Esophagus squamous epithelium (tissue), 5 donors: Measurements from ENCODE around the gene SH2D2A. TPM values are rescaled to one million over a fixed set of nuclear protein-coding genes. Genes with fewer than 3 reads are reported as not detected.

Experiments used
- DNase-seq: peaks from one replicate; lab custom pipeline; 2025; lab: John Stamatoyannopoulos, UW
- H3K27ac ChIP-seq, 4 donors: fragments of 200-600 bp; sonication (generic); one replicate each; pipeline ENCODE4 v1.5.1; 2016 to 2019; ENCODE audit warnings: mild to moderate bottlenecking in 1 of 4
- H3K27me3 ChIP-seq, 4 donors: fragments of 200-600 bp; sonication (generic); 1 replicate in 3 of 4; 2 replicates in 1 of 4; pipeline versions ENCODE4 v1.5.1 to v1.6.0; 2017 to 2021; ENCODE audit warnings: antibody characterized with exemption in 1 of 4
- H3K36me3 ChIP-seq, 3 donors: fragments of 200-600 bp; sonication (generic); one replicate each; pipeline ENCODE4 v1.5.1; 2016 to 2019
- H3K4me1 ChIP-seq, 3 donors: fragments of 200-600 bp; sonication (generic); one replicate each; pipeline ENCODE4 v1.5.1; 2017 to 2019
- H3K4me3 ChIP-seq, 4 donors: fragments of 200-600 bp; sonication (generic); 1 replicate in 3 of 4; 2 replicates in 1 of 4; pipeline ENCODE4 v1.5.1; 2016 to 2019; ENCODE audit warnings: mild to moderate bottlenecking in 2 of 4, moderate library complexity in 1 of 4
- H3K9me3 ChIP-seq, 3 donors: fragments of 200-600 bp; sonication (generic); one replicate each; pipeline ENCODE4 v1.5.1; 2016 to 2019
- CTCF ChIP-seq, 6 experiments: fragments of 450-650 bp in 4 of 6; fragments of 200-600 bp in 2 of 6; sonication (generic) in 2 of 6; IDR thresholded peaks; one replicate each; pipeline ENCODE4 v1.5.1; 2016 to 2019; ENCODE audit warnings: antibody characterized with exemption in 6 of 6, mild to moderate bottlenecking in 4 of 6, moderate library complexity in 4 of 6
- POLR2A ChIP-seq, 4 donors: fragments of 450-650 bp; IDR thresholded peaks; one replicate each; pipeline ENCODE4 v1.6.1; 2017; ENCODE audit warnings: antibody characterized with exemption in 4 of 4, mild to moderate bottlenecking in 4 of 4, moderate library complexity in 3 of 4
- WGBS, 2 donors: methylation state at CpG; one replicate each; pipeline ENCODE4 v1.1.5; 2018; 5-methylcytosine and 5-hydroxymethylcytosine counted together
- intact Hi-C: fragments of 100-400 bp; cut with DNase I; formaldehyde crosslinking; loops from one replicate; pipeline ENCODE4 v1.15.0; 2022
- total RNA-seq, 4 donors: library from RNA; depleted of rRNA; stranded (reverse); fragments of >200 nt; gene quantifications; one replicate each; pipeline ENCODE4 v1.1.0, GENCODE V29; 2016
- donor health status: DM: yes; HTN: yes; CAD: no.

SH2D2A gene
- total RNA-seq, 4 donors from 2014 or later: 0.32 to 2.0 (median 1.7) TPM; not detected in 1

GRCh38 chr1:156773607-156774006 is 43.0 kb downstream of the SH2D2A start:
- WGBS, 2 donors: 74 to 83% methylated on average over 3 of the region's 3 CpGs
- DNase-seq: no peak
- no peaks in the 10 kb centered on the region for H3K9me3 ChIP-seq
- no peaks in the 10 kb centered on the region for H3K27me3 ChIP-seq
- H3K36me3 ChIP-seq: peaks cover 0 to 28% (median 0%) of the 10 kb centered on the region in 3 donors
- H3K4me1 ChIP-seq: peaks cover 7 to 75% (median 41%) of the 10 kb centered on the region in 3 donors
- intact Hi-C loops: no loop called here
- H3K4me3 ChIP-seq: no peak overlapping the region
- TF ChIP-seq POLR2A (IDR thresholded peaks at IDR 0.05): no peak
- no peak for TF ChIP-seq CTCF (IDR thresholded peaks at IDR 0.05)
- H3K27ac ChIP-seq: no peak overlapping the region

GRCh38 chr1:156772728-156773497 is 43.7 kb downstream of the SH2D2A start:
- Histone ChIP-seq H3K4me1 (peaks cover 7 to 82% (median 45%) of the 10 kb centered on the region in 3 donors), H3K36me3 (peaks cover 0 to 28% (median 0%) of the 10 kb centered on the region in 3 donors), H3K9me3 (no peaks in the 10 kb centered on the region), H3K4me3 (no peak overlapping the region), H3K27me3 (no peaks in the 10 kb centered on the region), H3K27ac (no peak overlapping the region)
- TF ChIP-seq CTCF (IDR thresholded peaks at IDR 0.05) (no peak), POLR2A (IDR thresholded peaks at IDR 0.05) (no peak)
- intact Hi-C loops: no loop called here
- no peak for DNase-seq
- 52 to 63% methylated on average over 9 of the region's 9 CpGs for WGBS, 2 donors

GRCh38 chr1:156772222-156772621 is 44.4 kb downstream of the SH2D2A start:
- H3K4me3 ChIP-seq: no peak overlapping the region
- peaks cover 7 to 80% (median 41%) of the 10 kb centered on the region in 3 donors for H3K4me1 ChIP-seq
- H3K27me3 ChIP-seq: no peaks in the 10 kb centered on the region
- H3K9me3 ChIP-seq: no peaks in the 10 kb centered on the region
- WGBS, 2 donors: 71 to 83% methylated on average over 3 of the region's 3 CpGs
- intact Hi-C loops: no loop called here
- H3K27ac ChIP-seq: no peak overlapping the region
- no peak for TF ChIP-seq CTCF (IDR thresholded peaks at IDR 0.05)
- TF ChIP-seq POLR2A (IDR thresholded peaks at IDR 0.05): no peak
- peaks cover 0 to 28% (median 0%) of the 10 kb centered on the region in 3 donors for H3K36me3 ChIP-seq
- DNase-seq: no peak

GRCh38 chr1:156768610-156769295 is 47.9 kb downstream of the SH2D2A start:
- peaks cover 17 to 73% (median 46%) of the 10 kb centered on the region in 3 donors for H3K4me1 ChIP-seq
- H3K27me3 ChIP-seq: no peaks in the 10 kb centered on the region
- H3K27ac ChIP-seq: peak overlapping the region in 3 of 4 donors; percentile 95 to 98 (median 97)
- WGBS, 2 donors: 14 to 20% methylated on average over 8 of the region's 8 CpGs
- H3K36me3 ChIP-seq: peaks cover 0 to 28% (median 0%) of the 10 kb centered on the region in 3 donors
- intact Hi-C loops: no loop called here
- no peaks in the 10 kb centered on the region for H3K9me3 ChIP-seq
- no peak for TF ChIP-seq CTCF (IDR thresholded peaks at IDR 0.05)
- TF ChIP-seq POLR2A (IDR thresholded peaks at IDR 0.05): no peak
- peak overlapping the region; percentile 77 to 93 (median 88) for H3K4me3 ChIP-seq
- no peak for DNase-seq
